Measurements from ENCODE around the gene SLC26A4.
"Not testable (repeated sequence)": the region's sequence is repeated elsewhere in the genome, so short reads cannot be mapped to it uniquely, and the experiment has no call there.

Gene SLC26A4

DNA sequence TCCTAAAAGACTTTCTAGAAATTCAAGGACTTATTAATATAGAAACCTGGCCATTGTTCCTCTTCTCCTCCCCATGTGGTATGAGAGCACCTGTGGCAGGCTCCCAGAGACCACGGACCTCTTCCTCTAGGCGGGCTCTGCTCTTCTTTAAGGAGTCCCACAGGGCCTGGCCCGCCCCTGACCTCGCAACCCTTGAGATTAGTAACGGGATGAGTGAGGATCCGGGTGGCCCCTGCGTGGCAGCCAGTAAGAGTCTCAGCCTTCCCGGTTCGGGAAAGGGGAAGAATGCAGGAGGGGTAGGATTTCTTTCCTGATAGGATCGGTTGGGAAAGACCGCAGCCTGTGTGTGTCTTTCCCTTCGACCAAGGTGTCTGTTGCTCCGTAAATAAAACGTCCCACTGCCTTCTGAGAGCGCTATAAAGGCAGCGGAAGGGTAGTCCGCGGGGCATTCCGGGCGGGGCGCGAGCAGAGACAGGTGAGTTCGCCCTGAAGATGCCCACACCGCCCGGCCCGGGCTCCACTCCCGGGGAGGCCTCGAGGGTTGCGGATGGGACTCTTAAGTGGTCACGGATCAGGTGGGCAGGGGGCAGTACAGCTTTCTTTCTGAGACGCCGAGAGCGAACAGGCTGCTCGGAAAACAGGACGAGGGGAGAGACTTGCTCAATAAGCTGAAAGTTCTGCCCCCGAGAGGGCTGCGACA is at the start of gene SLC26A4:
TSS of gene SLC26A4 (plus strand) at position 448 of the 700 bp plus-strand sequence. CDS start 814 bp downstream, outside the sequence.
- DNase-seq (ENCODE audit: low read depth) = no peak

DNA sequence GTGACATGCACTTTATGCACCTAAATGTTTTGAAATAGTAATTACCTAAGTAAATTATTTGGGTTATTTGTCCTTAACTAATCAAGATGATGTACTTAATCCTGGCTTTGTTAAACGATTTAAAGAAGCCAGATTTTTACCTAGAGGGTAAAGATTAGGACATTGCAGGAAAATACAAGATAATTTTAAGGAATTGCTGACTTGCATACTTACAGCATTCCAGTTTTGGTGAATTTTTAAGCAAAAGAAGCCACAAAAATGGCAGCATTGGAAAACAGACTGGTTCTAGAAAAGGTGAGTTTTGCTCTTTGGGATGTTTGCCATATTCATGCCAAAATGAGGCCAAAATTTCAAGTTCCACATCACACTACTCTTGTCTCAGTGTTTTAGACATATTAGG is 47.2 kb upstream of the SLC26A4 start:
- no peak for DNase-seq (ENCODE audit: low read depth)

DNA sequence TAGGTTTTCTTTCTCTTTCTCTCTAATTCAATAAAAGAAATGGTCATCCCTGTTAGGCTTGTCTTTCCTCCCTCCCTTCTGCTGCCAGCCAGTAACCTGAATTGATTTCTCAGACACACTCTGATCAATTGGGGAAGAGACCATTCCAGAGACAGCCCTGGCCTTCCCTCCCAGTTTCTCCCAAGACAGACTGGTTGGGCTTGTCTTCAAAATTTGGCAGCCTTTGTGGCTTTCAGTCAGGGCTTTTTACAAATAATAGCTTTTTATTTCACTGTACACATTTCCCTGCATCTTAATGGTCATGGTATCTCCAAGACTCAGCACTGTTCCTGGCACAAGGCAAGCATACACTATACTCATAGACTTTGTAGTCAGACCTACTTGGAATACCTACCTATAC is 46.7 kb upstream of the SLC26A4 start:
- no peak for DNase-seq (ENCODE audit: low read depth)

DNA sequence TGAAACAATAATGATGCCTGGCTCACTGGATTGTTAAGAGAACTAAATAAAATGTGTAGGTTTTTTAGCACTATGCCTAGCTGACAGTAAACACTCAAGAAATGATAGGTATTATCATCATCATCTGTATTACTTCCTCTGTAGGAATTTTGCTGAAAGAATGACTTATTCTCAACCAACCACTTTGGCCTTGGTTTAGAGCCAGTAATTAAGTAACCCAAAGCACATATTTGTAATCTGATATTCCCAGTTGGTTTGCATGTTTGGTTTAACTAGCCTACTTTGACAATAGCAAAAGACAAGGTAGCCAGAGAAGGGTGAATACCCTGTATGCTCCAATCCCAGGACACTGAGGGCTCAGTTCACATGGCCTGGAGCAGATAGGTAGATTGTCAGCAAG is 46.2 kb upstream of the SLC26A4 start:
- DNase-seq (ENCODE audit: low read depth) = peak; percentile 86

DNA sequence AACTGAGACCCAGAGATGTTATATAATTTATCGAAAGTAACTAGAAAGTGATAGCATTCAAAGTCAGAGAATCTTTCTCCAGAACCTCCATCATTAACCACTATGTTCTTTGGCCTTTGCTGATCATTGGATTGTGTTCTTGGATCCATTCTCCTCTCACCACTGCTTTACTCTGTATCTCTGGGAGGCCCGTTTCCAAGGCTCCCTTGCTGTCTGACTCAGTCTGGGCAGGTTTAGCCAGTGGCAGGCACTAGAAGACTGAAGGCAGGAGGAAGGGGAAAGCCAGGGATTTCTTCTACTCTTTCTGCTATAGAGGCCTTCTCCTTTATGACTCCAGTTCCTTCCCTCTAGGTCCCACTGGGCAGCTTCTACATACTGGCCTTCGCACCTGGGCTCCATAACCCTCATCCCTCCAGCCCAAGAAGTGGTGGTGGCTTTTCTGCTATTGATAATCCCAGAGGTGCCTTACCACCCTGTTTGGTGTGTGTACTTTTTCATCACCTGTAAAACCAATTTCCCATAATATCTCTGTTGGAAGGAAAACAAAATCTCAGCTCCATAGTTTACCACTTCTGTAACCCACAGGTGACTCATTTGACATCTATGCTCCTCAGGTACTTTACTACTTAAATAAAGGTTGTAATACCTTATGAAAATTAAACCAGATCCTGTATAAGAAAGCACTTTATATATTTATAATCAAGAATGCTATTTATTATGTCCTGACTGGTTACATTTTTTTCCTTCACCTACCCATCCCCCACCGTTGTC is 44.5 kb upstream of the SLC26A4 start:
- peak; percentile 27 for DNase-seq (ENCODE audit: low read depth)

DNA sequence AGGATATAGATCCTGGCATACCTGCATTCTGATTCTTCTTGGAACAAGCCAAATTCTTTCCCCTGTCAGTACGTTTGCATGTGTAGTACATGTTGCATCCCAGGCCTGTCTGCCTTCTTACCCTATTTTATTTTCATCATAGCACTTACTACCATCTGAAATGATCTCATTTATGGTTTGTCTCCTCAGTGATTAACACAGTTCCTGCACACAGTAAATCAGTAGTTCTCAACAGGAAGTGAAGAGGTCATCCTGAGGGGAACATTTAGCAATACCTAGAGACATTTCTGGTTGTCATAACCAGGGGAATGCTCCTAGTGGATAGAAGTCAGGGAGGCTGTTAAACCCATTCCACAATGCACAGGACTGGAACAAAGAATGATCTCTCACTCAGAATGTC is 38.2 kb upstream of the SLC26A4 start:
- peak; percentile 95 for DNase-seq (ENCODE audit: low read depth)

DNA sequence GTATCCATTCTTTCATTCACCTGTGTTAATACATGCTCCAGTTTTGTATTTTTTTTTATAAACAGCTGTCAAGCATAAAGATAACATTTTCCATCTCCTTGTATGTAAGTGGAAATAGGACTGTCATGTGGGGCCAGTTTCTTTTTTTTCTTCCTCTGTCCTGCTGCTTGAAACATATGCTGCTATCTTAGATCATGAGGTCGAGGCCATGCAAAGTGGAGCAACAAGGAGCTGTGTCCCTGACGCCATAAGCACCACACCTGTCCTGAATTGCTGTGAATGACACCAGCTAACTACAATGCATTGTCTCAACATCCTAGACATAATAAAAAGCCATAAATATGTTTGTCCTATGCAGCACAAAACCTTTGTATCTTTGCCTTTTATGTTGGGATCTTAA is 37.7 kb upstream of the SLC26A4 start:
- DNase-seq (ENCODE audit: low read depth) = peak; percentile 6

DNA sequence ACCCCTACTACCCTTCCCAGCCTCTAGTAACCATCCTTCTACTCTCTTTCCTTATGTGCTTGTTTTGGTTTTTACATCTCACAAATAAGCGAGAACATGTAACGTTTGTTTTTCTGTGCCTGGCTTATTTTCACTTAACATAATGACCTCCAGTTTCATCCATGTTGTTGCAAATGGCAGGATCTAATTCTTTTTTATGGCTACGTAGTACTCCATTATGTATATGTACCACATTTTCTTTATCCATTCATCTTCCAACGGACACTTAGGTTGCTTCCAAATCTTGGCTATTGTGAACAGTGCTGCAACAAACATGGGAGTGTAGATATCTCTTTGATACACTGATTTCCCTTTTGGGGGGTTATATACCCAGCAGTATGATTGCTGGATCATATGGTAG is 33.6 kb upstream of the SLC26A4 start:
- DNase-seq (ENCODE audit: low read depth) = no peak

DNA sequence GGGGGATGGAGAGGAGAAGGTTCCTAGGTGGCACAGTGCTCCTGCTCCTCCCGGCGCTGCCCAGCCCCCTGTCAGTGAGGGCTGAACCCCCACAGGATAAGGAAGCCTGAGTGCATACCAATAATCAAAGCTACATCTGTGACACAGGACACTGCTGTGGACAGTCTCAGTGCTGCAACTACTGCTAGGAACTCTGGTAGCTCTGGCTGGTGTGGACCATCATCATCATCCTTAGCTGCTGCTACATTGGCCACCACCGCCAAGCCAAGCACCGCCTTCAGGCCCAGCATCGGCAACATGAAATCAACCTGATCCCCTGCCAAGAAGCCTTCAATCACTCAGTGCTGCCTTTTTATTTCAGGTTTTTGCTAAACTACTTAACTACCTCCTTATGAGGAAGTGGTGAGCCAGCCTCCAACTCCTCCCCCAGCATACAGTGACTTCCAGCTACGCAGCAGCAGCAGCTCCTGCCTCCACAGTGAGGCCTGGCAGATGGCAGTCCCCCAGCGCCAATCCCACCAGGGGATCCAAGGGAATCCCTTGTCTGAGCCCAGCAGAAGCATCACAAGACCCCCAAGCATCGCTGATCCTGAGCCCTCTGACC is 32.1 kb upstream of the SLC26A4 start:
- no peak for DNase-seq (ENCODE audit: low read depth)

DNA sequence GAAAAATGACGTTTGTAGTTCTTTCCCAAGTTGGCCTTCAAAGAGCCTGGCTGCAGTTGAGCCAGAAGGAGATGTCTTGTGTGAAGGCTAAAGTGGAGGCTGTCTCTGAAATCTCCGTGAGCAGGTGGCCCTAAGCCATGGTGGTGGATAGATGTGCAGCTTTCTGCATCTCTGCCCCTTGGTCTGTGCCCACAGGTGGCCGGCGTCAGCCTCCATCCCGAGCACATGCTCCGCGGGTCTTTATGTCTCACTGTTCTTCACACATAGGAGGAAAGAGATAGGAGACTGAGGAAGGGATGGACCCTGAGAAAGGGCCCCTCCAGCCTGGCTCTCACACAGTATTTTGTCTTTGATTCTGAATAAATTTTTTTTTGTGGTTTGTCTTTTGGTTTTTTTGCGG is 30.3 kb upstream of the SLC26A4 start:
- DNase-seq (ENCODE audit: low read depth) = no peak

DNA sequence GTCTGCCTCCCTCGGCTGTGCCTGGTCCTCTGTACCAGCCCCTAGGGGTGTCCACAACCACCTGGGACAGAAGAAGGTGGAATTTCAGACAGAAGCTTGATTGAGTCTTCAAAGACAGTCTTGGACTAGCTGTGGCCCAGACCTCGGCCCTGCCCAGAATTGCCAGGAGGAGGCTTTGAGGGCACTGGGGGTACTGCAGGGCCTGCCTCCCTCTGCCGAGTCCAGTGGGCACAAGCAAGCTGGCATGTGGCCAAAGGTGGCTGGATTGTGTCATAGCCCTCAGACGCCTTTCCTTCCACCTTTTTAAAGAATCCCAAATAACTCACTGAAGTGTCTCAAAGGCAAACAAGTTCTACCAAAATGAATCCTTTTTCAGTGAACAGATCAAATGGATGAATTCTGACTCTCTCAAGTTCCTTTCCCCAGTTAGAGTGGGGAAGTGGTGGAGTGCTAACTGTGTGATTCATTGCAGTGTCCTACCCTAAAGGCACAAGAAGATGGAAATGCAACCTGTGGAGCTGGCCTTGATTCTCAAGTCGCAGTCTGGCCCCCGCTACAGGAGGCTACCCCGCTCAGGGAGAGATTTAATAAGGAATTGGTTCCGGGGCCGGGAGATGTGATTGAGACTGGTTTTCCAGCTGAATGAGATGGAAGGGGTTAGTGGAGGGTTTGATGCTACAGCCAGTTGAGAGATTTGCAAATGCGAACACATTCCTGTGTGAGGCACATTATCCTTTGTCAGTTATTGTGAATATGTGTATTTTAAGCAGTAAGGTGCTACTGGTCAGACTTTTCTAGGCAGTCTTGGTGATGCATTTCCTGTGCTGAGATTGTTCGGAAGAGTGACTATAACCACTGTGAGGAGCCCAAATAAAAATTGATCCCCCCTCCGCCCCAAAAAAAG is 28.8 kb upstream of the SLC26A4 start:
- DNase-seq (ENCODE audit: low read depth) = no peak

DNA sequence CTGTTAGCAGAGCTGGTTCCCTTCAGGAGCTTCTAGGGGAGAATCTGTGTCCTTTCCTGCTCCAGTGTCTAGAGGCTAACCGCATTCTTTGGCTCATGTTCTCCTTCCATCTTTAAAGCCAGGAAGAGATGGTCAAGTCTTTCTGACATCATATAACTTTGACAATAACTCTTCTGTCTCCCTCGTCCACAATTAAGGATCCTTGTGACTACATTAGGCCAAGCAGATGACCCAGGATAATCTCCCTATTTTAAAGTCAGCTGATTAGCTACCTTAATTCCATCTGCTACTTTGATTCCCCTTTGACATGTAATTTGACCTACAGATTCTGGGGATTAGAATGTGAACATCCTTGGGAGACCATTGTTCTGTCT is 28.1 kb upstream of the SLC26A4 start:
- DNase-seq (ENCODE audit: low read depth) = no peak

DNA sequence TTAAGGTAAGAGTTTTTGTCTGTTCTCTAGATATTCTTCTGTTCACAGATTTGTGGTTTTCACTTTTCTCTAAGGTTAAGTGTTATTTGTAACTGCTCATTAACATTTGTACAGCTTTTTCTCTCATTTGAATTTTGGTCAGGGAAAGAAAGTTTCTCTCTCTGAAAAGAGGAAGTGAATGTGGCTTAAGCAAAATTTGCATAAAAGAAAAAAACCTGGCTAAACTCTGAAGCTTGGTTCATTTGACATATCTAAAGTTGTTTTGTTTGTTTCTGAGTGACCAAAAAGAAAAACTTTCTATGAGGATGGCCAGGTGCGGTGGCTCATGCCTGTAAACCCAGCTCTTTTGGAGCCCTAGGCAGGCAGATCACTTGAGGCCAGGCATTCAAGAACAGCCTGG is 22.0 kb upstream of the SLC26A4 start:
- no peak for DNase-seq (ENCODE audit: low read depth)

DNA sequence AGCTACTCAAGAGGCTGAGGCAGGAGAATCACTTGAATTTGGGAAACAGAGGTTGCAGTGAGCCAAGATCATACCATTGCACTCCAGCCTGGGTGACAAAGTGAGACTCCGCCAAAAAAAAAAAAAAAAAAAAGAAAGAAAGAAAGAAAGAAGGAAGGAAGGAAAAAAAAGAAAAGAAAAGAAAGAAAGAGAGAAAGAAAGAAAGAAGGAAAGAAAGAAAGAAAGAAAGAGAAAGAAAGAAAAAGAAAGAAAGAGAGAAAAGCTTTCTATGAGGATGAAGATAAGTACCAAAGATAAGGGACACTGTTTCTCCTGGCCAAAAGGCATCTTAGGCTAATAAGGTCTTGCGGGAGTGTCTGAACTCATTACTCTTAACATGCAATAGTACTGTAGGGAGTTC is 21.6 kb upstream of the SLC26A4 start:
- DNase-seq (ENCODE audit: low read depth) = not testable (repeated sequence)

DNA sequence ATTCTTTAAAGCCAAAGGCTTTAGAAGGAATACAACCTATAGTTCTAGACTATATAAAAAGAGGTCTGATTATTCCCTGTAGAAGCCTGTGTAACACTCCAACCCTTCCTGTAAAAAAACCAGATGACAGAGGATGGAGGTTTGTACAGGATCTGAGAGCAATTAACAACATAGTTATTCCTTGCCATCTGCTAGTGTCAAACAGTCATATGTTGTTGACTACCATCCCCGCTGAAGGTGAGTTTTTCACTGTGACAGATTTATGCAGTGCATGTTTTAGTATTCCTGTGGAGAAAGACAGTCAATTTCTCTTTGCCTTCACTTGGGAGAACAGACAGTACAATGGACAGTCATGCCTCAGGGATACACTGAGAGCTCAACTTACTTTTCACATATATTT is 19.0 kb upstream of the SLC26A4 start:
- no peak for DNase-seq (ENCODE audit: low read depth)

DNA sequence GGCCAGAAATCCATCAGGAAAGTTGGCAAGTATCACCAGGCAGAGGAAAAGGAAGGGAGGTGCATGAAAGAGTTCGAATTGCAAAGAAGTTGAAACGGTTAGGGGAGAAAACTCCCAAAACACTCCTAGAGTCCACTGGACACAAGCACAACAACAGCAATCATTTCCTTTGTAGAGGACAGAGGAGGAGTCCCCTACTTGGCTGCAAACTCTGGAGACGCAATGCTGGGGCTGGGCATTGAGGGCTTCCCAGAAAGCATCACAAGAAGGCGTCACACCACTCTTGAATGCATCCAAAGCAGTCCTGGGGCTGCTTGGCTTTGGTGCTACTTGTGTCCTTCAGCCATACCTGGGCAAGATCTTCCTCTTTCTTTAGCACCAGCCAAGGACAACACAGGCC is 18.1 kb upstream of the SLC26A4 start:
- no peak for DNase-seq (ENCODE audit: low read depth)

DNA sequence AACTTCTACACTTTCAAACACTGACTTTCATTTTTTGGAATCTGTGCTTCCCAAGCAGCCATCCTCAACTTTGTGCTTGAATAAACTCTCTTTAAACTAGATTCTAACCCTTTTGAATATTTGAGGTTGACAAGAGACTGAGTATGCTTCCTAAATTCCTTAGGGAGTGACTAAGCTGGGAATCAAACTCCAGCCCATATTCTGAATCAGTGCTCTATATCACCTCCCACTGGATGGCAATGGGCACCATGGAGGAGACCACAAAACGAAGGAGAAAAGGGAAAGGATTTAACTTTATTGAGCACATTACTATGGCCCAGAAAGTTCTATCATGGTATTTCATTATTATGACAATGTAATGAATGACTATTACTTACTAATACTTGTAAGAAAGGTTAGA is 17.2 kb upstream of the SLC26A4 start:
- DNase-seq (ENCODE audit: low read depth) = peak; percentile 75

DNA sequence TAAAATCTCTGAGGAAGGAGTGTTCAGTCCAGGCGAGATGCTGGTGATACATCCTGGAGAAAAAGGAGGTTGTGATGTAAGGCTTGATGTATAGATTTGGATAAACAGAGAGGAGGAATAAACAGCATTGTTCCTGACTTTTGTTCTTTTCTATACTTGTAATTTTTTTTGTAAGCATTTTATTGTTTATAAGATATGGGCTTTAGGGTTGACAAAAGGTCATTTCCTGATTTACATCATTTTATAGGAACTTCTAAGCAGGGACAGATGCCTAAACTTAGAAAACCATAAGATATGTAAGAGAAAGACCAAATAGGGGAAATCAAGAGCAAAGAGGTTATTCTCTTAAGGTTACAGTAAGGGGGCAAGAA is 16.7 kb upstream of the SLC26A4 start:
- DNase-seq (ENCODE audit: low read depth) = no peak

DNA sequence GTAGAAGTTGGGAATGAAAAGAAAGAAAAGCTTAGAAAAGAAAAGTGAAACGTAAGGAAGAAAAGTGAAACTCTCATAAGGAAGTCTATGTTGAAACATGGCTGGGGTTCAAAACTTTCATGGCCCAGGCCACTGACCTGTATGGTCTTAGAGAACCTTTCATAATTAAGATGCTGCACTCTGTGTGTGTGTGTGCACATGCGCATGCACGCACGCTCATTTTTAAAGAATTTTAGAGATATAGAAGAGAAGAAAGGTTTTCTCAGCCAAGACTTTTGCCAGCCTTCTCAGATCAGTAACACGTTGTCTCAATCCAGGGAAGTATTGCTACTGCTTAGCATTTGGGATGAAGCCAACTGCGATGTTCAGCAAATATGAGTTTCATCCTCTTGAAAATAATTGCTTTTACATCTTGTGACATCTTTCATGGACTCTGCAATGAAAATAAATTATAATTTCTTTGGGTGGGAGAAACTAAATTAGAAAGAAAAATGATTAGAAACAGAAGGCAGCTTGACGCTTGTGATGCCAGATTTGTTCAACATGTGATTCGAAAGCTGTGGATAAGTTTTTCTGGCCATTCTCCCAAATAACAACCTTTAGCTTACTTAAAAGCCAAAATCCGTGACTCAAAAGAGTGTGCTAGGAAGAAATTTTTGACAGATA is 16.2 kb upstream of the SLC26A4 start:
- peak; percentile 14 for DNase-seq (ENCODE audit: low read depth)

DNA sequence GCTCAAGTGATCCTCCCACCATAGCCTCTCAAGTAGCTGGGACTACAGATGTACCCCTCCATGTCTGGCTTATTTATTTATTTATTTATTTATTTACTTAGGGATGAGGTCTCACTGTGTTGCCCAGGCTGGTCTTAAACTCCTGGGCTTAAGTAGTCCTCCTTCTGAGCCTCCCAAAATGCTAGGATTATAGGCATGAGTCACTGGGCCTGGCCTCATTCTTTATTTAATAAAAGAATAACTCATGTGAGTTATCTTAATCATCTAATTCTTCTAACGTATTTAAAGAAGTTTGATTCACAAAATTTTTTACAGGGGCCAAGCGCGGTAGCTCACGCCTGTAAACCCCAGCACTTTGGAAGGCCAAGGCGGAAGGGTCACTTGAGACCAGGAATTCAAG is 8.0 kb upstream of the SLC26A4 start:
- DNase-seq (ENCODE audit: low read depth) = no peak

DNA sequence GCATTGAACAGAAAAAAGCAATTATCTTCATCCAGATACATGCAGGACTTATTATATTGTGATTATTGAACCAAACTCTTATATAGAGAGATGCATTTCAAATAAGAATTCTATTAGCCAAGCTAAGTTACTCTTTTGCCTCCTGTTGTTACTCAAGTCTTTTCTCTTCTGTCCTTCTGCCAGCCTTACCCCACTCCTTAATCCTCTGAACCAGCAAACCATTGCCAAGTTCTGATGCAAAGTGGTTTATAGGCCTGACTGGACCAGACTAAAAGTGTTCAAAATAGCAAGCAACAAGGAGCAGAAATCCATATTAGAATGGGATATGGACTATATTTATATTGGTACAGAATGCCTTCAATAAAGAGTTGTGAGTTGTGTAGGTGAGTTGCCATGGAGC is 2.2 kb upstream of the SLC26A4 start:
- DNase-seq (ENCODE audit: low read depth) = peak; percentile 21

DNA sequence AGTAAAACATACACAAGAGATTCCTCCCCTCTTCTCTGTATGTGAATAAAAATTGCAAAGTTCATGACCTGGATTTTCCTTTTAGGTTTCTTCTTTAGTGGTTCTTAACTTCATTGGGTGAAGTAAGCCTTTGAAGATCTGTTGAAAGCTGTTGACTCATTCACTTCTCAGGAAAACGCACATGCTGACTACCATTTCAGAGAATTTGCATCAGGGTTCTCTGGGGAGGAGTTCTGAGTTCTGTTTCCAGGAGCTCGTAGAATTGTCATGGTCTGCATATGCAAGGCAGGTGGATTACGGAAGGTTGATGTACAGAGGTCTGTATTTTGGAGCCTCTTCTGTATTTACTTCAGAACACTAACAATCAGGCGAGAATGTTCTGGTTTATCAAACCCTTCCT is 962 bp upstream of the SLC26A4 start:
- DNase-seq (ENCODE audit: low read depth) = peak; percentile 89

Data from amniotic epithelial cell (primary cell).